ENCODE data around the gene TFB2M.

TFB2M gene

DNA sequence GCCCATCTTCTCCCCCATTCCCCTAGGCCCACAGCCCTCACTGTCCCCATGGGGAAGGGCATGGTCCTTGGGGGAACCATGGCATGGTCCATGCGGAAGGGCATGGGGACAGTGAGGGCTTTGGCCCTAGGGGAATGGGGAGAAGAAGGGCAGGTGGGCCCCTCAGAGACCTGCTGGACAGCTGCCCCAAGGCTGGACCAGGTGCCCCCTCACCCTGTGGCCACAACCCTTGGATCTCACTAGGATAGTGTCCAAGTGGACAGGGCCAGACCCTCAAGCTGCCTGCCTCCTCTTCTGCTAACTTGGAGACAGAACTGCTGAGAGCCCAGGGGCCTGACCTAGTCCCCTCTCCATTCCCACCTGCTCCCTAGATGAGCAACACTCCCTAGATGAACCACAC, 46.5 kb downstream of the TFB2M start:
- H3K36me3 ChIP-seq (ENCODE audit: insufficient read depth, low read length): no peaks in the 10 kb centered on the region
- no peak overlapping the region for H3K4me3 ChIP-seq (ENCODE audit: low read depth in 1 of 2, low read length in 2 of 2)
- H3K27ac ChIP-seq (ENCODE audit: low read length): no peak overlapping the region
- DNase-seq (no peak), ATAC-seq (ENCODE audit: insufficient read depth, low read depth) (no peak)
- no peak for TF ChIP-seq EZH2 (IDR thresholded peaks at IDR 0.05; ENCODE audit: borderline replicate concordance, low read depth, low read length, severe bottlenecking)
- TF ChIP-seq, protein P1, sequence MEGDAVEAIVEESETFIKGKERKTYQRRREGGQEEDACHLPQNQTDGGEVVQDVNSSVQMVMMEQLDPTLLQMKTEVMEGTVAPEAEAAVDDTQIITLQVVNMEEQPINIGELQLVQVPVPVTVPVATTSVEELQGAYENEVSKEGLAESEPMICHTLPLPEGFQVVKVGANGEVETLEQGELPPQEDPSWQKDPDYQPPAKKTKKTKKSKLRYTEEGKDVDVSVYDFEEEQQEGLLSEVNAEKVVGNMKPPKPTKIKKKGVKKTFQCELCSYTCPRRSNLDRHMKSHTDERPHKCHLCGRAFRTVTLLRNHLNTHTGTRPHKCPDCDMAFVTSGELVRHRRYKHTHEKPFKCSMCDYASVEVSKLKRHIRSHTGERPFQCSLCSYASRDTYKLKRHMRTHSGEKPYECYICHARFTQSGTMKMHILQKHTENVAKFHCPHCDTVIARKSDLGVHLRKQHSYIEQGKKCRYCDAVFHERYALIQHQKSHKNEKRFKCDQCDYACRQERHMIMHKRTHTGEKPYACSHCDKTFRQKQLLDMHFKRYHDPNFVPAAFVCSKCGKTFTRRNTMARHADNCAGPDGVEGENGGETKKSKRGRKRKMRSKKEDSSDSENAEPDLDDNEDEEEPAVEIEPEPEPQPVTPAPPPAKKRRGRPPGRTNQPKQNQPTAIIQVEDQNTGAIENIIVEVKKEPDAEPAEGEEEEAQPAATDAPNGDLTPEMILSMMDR (IDR thresholded peaks at IDR 0.05; ENCODE audit: borderline replicate concordance, extremely low read depth, low read length, poor library complexity, severe bottlenecking): no peak
- H3K9me3 ChIP-seq (ENCODE audit: insufficient read depth, low read length, severe bottlenecking): peaks cover 38% of the 10 kb centered on the region
- no peaks in the 10 kb centered on the region for H4K20me1 ChIP-seq (ENCODE audit: insufficient read depth, low read length)
- H3K4me1 ChIP-seq (ENCODE audit: insufficient read depth, low read length): no peaks in the 10 kb centered on the region
- H3K79me2 ChIP-seq (ENCODE audit: insufficient read depth, low read length): no peaks in the 10 kb centered on the region
- no peak overlapping the region for H3K4me2 ChIP-seq (ENCODE audit: insufficient read depth, low read length)
- no peak overlapping the region for H3K9ac ChIP-seq (ENCODE audit: low read depth, low read length)
- H2AFZ ChIP-seq (ENCODE audit: low read depth, low read length): no peak overlapping the region
- H3K27me3 ChIP-seq (ENCODE audit: insufficient read depth, low read length, poor library complexity): no peaks in the 10 kb centered on the region

GRCh38 chr1:246518456-246519205, 47.4 kb downstream of the TFB2M start:
- Histone ChIP-seq H2AFZ (ENCODE audit: low read depth, low read length) (no peak overlapping the region), H4K20me1 (ENCODE audit: insufficient read depth, low read length) (no peaks in the 10 kb centered on the region), H3K4me2 (ENCODE audit: insufficient read depth, low read length) (no peak overlapping the region), H3K27ac (ENCODE audit: low read length) (no peak overlapping the region), H3K4me1 (ENCODE audit: insufficient read depth, low read length) (no peaks in the 10 kb centered on the region), H3K36me3 (ENCODE audit: insufficient read depth, low read length) (no peaks in the 10 kb centered on the region), H3K27me3 (ENCODE audit: insufficient read depth, low read length, poor library complexity) (no peaks in the 10 kb centered on the region), H3K9me3 (ENCODE audit: insufficient read depth, low read length, severe bottlenecking) (peaks cover 46% of the 10 kb centered on the region), H3K9ac (ENCODE audit: low read depth, low read length) (no peak overlapping the region), H3K4me3 (ENCODE audit: low read depth in 1 of 2, low read length in 2 of 2) (no peak overlapping the region), H3K79me2 (ENCODE audit: insufficient read depth, low read length) (no peaks in the 10 kb centered on the region)
- TF ChIP-seq, protein P1 (IDR thresholded peaks at IDR 0.05; ENCODE audit: borderline replicate concordance, extremely low read depth, low read length, poor library complexity, severe bottlenecking): no peak
- no peak for TF ChIP-seq EZH2 (IDR thresholded peaks at IDR 0.05; ENCODE audit: borderline replicate concordance, low read depth, low read length, severe bottlenecking)
- no peak for ATAC-seq (ENCODE audit: insufficient read depth, low read depth)
- DNase-seq: no peak

DNA sequence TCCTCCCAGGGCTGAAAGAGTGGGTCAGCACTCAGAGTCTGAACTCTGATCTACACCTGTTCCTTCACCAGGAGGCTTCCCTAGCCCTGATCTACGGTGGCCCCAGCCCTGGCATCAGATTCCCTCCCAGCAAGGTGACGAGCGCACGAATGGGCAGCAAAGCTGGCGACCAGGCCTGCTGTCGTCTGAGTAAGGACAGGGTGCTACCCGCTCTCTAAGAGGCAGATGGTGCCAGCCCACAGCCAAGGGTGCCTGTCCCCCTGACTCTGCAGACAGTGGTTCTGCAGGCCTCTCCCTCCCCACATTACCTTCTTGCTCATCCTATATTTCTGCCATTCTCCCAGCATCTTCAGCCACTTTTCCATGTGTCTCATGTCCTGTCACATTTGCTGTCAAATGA, 48.7 kb downstream of the TFB2M start:
- H3K27ac ChIP-seq (ENCODE audit: low read length): no peak overlapping the region
- H3K27me3 ChIP-seq (ENCODE audit: insufficient read depth, low read length, poor library complexity): no peaks in the 10 kb centered on the region
- no peak overlapping the region for H3K4me2 ChIP-seq (ENCODE audit: insufficient read depth, low read length)
- ATAC-seq (ENCODE audit: insufficient read depth, low read depth): no peak
- no peak for DNase-seq
- no peaks in the 10 kb centered on the region for H4K20me1 ChIP-seq (ENCODE audit: insufficient read depth, low read length)
- H3K36me3 ChIP-seq (ENCODE audit: insufficient read depth, low read length): no peaks in the 10 kb centered on the region
- H3K4me1 ChIP-seq (ENCODE audit: insufficient read depth, low read length): no peaks in the 10 kb centered on the region
- no peak overlapping the region for H3K9ac ChIP-seq (ENCODE audit: low read depth, low read length)
- no peak overlapping the region for H2AFZ ChIP-seq (ENCODE audit: low read depth, low read length)
- no peaks in the 10 kb centered on the region for H3K79me2 ChIP-seq (ENCODE audit: insufficient read depth, low read length)
- H3K9me3 ChIP-seq (ENCODE audit: insufficient read depth, low read length, severe bottlenecking): peaks cover 53% of the 10 kb centered on the region
- TF ChIP-seq, protein P1 (IDR thresholded peaks at IDR 0.05; ENCODE audit: borderline replicate concordance, extremely low read depth, low read length, poor library complexity, severe bottlenecking): no peak
- no peak for TF ChIP-seq EZH2 (IDR thresholded peaks at IDR 0.05; ENCODE audit: borderline replicate concordance, low read depth, low read length, severe bottlenecking)
- H3K4me3 ChIP-seq (ENCODE audit: low read depth in 1 of 2, low read length in 2 of 2): no peak overlapping the region

Measured in DND-41 (cell line).